ENCODE measurements around the gene ZFYVE28.

ZFYVE28 gene

DNA sequence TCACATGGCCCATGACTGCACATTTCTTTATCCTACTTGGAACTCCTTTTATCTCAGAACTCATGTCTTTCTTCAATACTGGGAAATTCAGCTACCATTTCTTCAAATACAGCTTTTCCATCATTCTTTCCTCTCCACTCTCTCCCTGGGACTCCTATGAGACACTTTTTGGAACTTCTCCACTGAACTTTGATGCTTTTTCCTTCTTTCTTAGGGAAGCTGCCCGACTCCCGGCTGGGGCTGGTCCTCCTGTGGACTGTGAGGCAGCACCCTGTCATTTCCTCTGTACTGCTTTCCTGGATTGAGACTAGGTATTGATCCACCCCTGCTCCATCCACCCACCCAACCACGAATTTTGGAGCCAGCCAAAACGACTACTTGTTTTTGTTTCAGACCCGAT is 40.0 kb downstream of the ZFYVE28 start:
- no peaks in the 10 kb centered on the region for H3K9me3 ChIP-seq (ENCODE audit: control insufficient read depth, low read length)
- no peaks in the 10 kb centered on the region for H3K27me3 ChIP-seq (ENCODE audit: control insufficient read depth, insufficient read depth, low read length)
- no peaks in the 10 kb centered on the region for H3K36me3 ChIP-seq (ENCODE audit: control insufficient read depth, insufficient read depth, low read length)
- no peaks in the 10 kb centered on the region for H3K4me1 ChIP-seq
- no peaks in the 10 kb centered on the region for H3K79me2 ChIP-seq
- TF ChIP-seq, protein P1, sequence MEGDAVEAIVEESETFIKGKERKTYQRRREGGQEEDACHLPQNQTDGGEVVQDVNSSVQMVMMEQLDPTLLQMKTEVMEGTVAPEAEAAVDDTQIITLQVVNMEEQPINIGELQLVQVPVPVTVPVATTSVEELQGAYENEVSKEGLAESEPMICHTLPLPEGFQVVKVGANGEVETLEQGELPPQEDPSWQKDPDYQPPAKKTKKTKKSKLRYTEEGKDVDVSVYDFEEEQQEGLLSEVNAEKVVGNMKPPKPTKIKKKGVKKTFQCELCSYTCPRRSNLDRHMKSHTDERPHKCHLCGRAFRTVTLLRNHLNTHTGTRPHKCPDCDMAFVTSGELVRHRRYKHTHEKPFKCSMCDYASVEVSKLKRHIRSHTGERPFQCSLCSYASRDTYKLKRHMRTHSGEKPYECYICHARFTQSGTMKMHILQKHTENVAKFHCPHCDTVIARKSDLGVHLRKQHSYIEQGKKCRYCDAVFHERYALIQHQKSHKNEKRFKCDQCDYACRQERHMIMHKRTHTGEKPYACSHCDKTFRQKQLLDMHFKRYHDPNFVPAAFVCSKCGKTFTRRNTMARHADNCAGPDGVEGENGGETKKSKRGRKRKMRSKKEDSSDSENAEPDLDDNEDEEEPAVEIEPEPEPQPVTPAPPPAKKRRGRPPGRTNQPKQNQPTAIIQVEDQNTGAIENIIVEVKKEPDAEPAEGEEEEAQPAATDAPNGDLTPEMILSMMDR (IDR thresholded peaks at IDR 0.05): no peak
- no peak overlapping the region for H3K9ac ChIP-seq
- no peak overlapping the region for H2AFZ ChIP-seq
- H3K4me2 ChIP-seq (ENCODE audit: low read length): no peak overlapping the region
- no peak overlapping the region for H3K4me3 ChIP-seq (ENCODE audit: low read depth, low read length)
- H3K27ac ChIP-seq: no peak overlapping the region

DNA sequence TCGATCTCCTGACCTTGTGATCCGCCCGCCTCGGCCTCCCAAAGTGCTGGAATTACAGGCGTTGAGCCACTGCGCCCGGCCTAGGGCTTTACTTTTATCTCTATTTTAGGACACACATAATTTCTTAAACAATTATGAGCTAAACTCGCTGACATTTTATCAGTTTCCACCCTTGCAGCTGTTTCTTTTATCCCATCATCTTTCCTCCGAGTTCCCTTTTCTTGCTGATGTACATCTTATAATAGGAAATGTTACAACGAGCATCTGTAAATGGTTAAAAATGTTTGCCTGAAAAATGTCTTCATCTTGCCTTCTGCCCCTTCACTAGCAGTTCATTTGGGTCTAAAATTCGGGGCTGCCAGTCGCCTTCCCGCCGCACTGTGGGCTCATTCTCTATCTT is 41.2 kb downstream of the ZFYVE28 start:
- Histone ChIP-seq H3K4me3 (ENCODE audit: low read depth, low read length) (no peak overlapping the region), H2AFZ (no peak overlapping the region), H3K36me3 (ENCODE audit: control insufficient read depth, insufficient read depth, low read length) (no peaks in the 10 kb centered on the region), H3K27ac (no peak overlapping the region), H3K9me3 (ENCODE audit: control insufficient read depth, low read length) (no peaks in the 10 kb centered on the region), H3K27me3 (ENCODE audit: control insufficient read depth, insufficient read depth, low read length) (no peaks in the 10 kb centered on the region), H3K79me2 (no peaks in the 10 kb centered on the region), H3K4me2 (ENCODE audit: low read length) (no peak overlapping the region), H3K4me1 (no peaks in the 10 kb centered on the region), H3K9ac (no peak overlapping the region)
- TF ChIP-seq, protein P1 (IDR thresholded peaks at IDR 0.05): no peak

DNA sequence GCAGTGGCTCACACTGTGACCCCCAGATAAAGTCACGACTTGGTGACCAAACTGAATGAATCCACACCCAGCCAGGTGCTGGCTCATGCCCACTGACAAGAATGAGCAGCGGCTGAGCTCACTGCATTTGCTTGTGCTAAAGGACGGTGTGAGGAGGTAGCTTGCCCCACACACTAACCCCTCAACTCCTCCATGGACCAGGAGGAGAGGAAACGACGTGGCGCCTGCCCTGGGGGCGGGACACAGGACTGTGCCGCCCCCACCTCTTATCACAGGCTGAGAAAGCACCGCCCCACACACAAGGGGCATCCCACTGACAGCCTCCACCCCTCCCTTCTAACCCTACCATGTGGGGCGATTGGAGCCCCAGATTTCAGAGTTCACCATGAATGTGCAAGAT is 43.0 kb downstream of the ZFYVE28 start:
- no peaks in the 10 kb centered on the region for H3K36me3 ChIP-seq (ENCODE audit: control insufficient read depth, insufficient read depth, low read length)
- TF ChIP-seq, protein P1 (IDR thresholded peaks at IDR 0.05): no peak
- H2AFZ ChIP-seq: no peak overlapping the region
- H3K9ac ChIP-seq: no peak overlapping the region
- H3K4me3 ChIP-seq (ENCODE audit: low read depth, low read length): no peak overlapping the region
- H3K9me3 ChIP-seq (ENCODE audit: control insufficient read depth, low read length): no peaks in the 10 kb centered on the region
- no peaks in the 10 kb centered on the region for H3K4me1 ChIP-seq
- H3K27me3 ChIP-seq (ENCODE audit: control insufficient read depth, insufficient read depth, low read length): no peaks in the 10 kb centered on the region
- H3K27ac ChIP-seq: no peak overlapping the region
- H3K4me2 ChIP-seq (ENCODE audit: low read length): no peak overlapping the region
- no peaks in the 10 kb centered on the region for H3K79me2 ChIP-seq

DNA sequence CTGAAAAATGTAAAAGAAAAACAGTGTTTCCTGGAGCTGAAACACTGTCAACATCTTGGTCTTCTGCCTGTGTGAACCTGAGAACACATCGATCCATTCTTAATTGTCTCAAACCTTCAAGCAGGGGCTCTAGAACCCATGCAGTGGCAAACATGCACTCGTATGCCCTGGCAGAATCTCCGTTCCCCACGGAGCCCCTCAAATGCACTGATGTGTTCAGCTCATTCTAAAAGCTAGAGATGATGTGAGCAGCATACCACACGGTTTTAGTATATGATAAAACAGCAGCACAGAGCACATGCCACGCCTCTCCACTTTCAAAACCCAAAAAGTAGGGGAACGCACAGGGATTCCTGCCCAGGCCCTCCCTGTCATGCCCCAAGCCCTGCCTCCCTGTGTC is 44.9 kb downstream of the ZFYVE28 start:
- H3K36me3 ChIP-seq (ENCODE audit: control insufficient read depth, insufficient read depth, low read length): no peaks in the 10 kb centered on the region
- no peaks in the 10 kb centered on the region for H3K4me1 ChIP-seq
- H3K9ac ChIP-seq: no peak overlapping the region
- H3K79me2 ChIP-seq: no peaks in the 10 kb centered on the region
- H2AFZ ChIP-seq: no peak overlapping the region
- no peak overlapping the region for H3K4me2 ChIP-seq (ENCODE audit: low read length)
- no peaks in the 10 kb centered on the region for H3K9me3 ChIP-seq (ENCODE audit: control insufficient read depth, low read length)
- TF ChIP-seq, protein P1 (IDR thresholded peaks at IDR 0.05): no peak
- no peak overlapping the region for H3K27ac ChIP-seq
- H3K27me3 ChIP-seq (ENCODE audit: control insufficient read depth, insufficient read depth, low read length): no peaks in the 10 kb centered on the region
- no peak overlapping the region for H3K4me3 ChIP-seq (ENCODE audit: low read depth, low read length)

DNA sequence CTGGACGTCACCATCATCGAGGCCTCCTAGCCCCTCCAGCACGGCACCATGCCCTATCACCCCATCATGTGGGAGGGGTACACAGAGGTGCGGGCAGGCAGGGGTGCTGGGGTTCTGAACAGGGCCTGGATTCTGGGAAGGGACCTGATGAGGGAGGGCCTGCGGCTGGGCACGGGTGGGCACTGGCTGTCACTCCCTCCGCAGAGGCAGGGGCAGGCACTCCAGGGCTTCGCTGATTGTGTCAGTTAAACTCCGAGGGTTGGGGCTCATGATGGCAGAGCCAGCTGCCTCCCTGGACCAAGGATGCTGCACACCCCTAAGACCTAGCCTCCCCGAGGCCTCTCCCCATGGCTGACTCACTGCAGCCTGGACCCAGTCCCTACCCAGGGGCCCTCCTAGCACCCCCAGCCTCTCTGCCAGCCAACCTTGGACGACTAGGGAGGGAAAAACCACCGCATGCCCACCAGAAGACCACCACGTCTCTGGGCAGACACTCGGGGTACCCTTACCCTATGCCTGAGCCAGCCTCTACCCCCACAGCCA is 45.9 kb downstream of the ZFYVE28 start:
- Histone ChIP-seq H3K9me3 (ENCODE audit: control insufficient read depth, low read length) (no peaks in the 10 kb centered on the region), H3K27ac (no peak overlapping the region), H2AFZ (no peak overlapping the region), H3K36me3 (ENCODE audit: control insufficient read depth, insufficient read depth, low read length) (no peaks in the 10 kb centered on the region), H3K4me2 (ENCODE audit: low read length) (no peak overlapping the region), H3K4me3 (ENCODE audit: low read depth, low read length) (no peak overlapping the region), H3K27me3 (ENCODE audit: control insufficient read depth, insufficient read depth, low read length) (no peaks in the 10 kb centered on the region), H3K4me1 (no peaks in the 10 kb centered on the region), H3K79me2 (no peaks in the 10 kb centered on the region), H3K9ac (no peak overlapping the region)
- TF ChIP-seq, protein P1 (IDR thresholded peaks at IDR 0.05): no peak
